T1000 (cell line): Measurements from ENCODE around the gene GALNT13.
"Not testable (repeated sequence)": the region's sequence is repeated elsewhere in the genome, so short reads cannot be mapped to it uniquely, and the experiment has no call there.

ENCODE experiments used
- DNase-seq: peaks from one replicate; lab custom pipeline; 2025; ENCODE audit warnings: mixed read lengths; lab: John Stamatoyannopoulos, UW

GALNT13 gene

GRCh38 chr2:154408786-154409185, 537.1 kb downstream of the GALNT13 start:
- DNase-seq = no peak

GRCh38 chr2:154422251-154422650, 550.5 kb downstream of the GALNT13 start:
- no peak for DNase-seq

GRCh38 chr2:154425994-154426393, 554.3 kb downstream of the GALNT13 start:
- DNase-seq = no peak

GRCh38 chr2:154427453-154427852, 555.7 kb downstream of the GALNT13 start:
- DNase-seq = no peak

- DNase-seq = no peak
Observed at GRCh38 chr2:154428022-154428421, 556.3 kb downstream of the GALNT13 start.

- DNase-seq = no peak
Observed at GRCh38 chr2:154433010-154433409, 561.3 kb downstream of the GALNT13 start.

GRCh38 chr2:154437104-154437503, 565.4 kb downstream of the GALNT13 start:
- DNase-seq = no peak

- no peak for DNase-seq
Observed at GRCh38 chr2:154439156-154439555, 567.4 kb downstream of the GALNT13 start.

GRCh38 chr2:154443919-154444318, 572.2 kb downstream of the GALNT13 start:
- no peak for DNase-seq

- no peak for DNase-seq
Observed at GRCh38 chr2:154446324-154446723, 574.6 kb downstream of the GALNT13 start.

GRCh38 chr2:154447727-154448418, 576.2 kb downstream of the GALNT13 start:
- DNase-seq = no peak

GRCh38 chr2:154449951-154450658, 578.4 kb downstream of the GALNT13 start:
- no peak for DNase-seq

GRCh38 chr2:154452471-154452870, 580.7 kb downstream of the GALNT13 start:
- DNase-seq = no peak

GRCh38 chr2:154452906-154453493, 581.3 kb downstream of the GALNT13 start:
- DNase-seq = no peak

- DNase-seq = no peak
Observed at GRCh38 chr2:154455166-154455565, 583.4 kb downstream of the GALNT13 start.

- DNase-seq = no peak
Observed at GRCh38 chr2:154455866-154456265, 584.1 kb downstream of the GALNT13 start.

GRCh38 chr2:154457286-154457685, 585.6 kb downstream of the GALNT13 start:
- no peak for DNase-seq

GRCh38 chr2:154459286-154459685, 587.6 kb downstream of the GALNT13 start:
- DNase-seq = no peak

GRCh38 chr2:154462634-154463033, 590.9 kb downstream of the GALNT13 start:
- no peak for DNase-seq

- no peak for DNase-seq
Observed at GRCh38 chr2:154466226-154466625, 594.5 kb downstream of the GALNT13 start.

GRCh38 chr2:154470376-154470775, 598.7 kb downstream of the GALNT13 start:
- DNase-seq = no peak

GRCh38 chr2:154471492-154471891, 599.8 kb downstream of the GALNT13 start:
- not testable (repeated sequence) for DNase-seq

GRCh38 chr2:154477319-154477718, 605.6 kb downstream of the GALNT13 start:
- DNase-seq = no peak
